Tibial nerve (tissue), 4 donors: ENCODE results near the gene GCSAM.

Experiments
- CTCF ChIP-seq, 5 experiments: fragments of 200-600 bp in 3 of 5; fragments of 450-650 bp in 2 of 5; sonication (generic) in 3 of 5; IDR thresholded peaks; one replicate each; pipeline ENCODE4 v1.5.1; 2016 to 2019; ENCODE audit warnings: antibody characterized with exemption in 5 of 5, mild to moderate bottlenecking in 3 of 5, moderate library complexity in 2 of 5
- EP300 ChIP-seq, 2 donors: sonication (generic); formaldehyde crosslinking; IDR thresholded peaks; one replicate each; pipeline ENCODE4 v1.6.1; 2017; ENCODE audit warnings: antibody characterized with exemption in 2 of 2, mild to moderate bottlenecking in 1 of 2
- POLR2A ChIP-seq, 2 donors: fragments of 450-650 bp; IDR thresholded peaks; one replicate each; pipeline ENCODE4 v1.6.1; 2017; ENCODE audit warnings: antibody characterized with exemption in 2 of 2, mild to moderate bottlenecking in 2 of 2, moderate library complexity in 2 of 2

GRCh38 chr3:112143689-112144088 lies 10.6 kb upstream of the GCSAM start:
- TF ChIP-seq CTCF (IDR thresholded peaks at IDR 0.05) (no peak), EP300 (IDR thresholded peaks at IDR 0.05) (no peak), POLR2A (IDR thresholded peaks at IDR 0.05) (no peak)
